Measurements from ENCODE around the gene JAK3.

The JAK3 gene

GRCh38 chr19:17797424-17798201 lies 50.2 kb downstream of the JAK3 start:
- TF ChIP-seq TSHZ2 (CRISPR knock-in tag; IDR thresholded peaks at IDR 0.05) (no peak), CREB5 (CRISPR knock-in tag; IDR thresholded peaks at IDR 0.05; ENCODE audit: low read depth) (no peak), OSR1 (CRISPR knock-in tag; IDR thresholded peaks at IDR 0.05) (no peak), SNAI2 (CRISPR knock-in tag; IDR thresholded peaks at IDR 0.05) (no peak)
- ATAC-seq: no peak

GRCh38 chr19:17796838-17797423 lies 50.9 kb downstream of the JAK3 start:
- no peak for TF ChIP-seq OSR1 (CRISPR knock-in tag; IDR thresholded peaks at IDR 0.05)
- no peak for TF ChIP-seq CREB5 (CRISPR knock-in tag; IDR thresholded peaks at IDR 0.05; ENCODE audit: low read depth)
- no peak for TF ChIP-seq BACH2 (CRISPR knock-in tag; IDR thresholded peaks at IDR 0.05; ENCODE audit: borderline replicate concordance)
- no peak for TF ChIP-seq ZNF565 (CRISPR knock-in tag; conservative IDR thresholded peaks at IDR 0.05; ENCODE audit: low read depth)
- no peak for TF ChIP-seq ZFP3 (CRISPR knock-in tag; IDR thresholded peaks at IDR 0.05)
- TF ChIP-seq GLIS3 (CRISPR knock-in tag; IDR thresholded peaks at IDR 0.05): no peak
- no peak for TF ChIP-seq POU6F1 (CRISPR knock-in tag; IDR thresholded peaks at IDR 0.05; ENCODE audit: borderline replicate concordance, low read depth)
- no peak for TF ChIP-seq PPARA (CRISPR knock-in tag; IDR thresholded peaks at IDR 0.05; ENCODE audit: borderline replicate concordance)
- no peak for TF ChIP-seq CSRNP3 (CRISPR knock-in tag; IDR thresholded peaks at IDR 0.05)
- no peak for TF ChIP-seq TOX (CRISPR knock-in tag; IDR thresholded peaks at IDR 0.05; ENCODE audit: borderline replicate concordance)
- TF ChIP-seq ZC3H10 (CRISPR knock-in tag; IDR thresholded peaks at IDR 0.05): no peak
- TF ChIP-seq ARNTL (CRISPR knock-in tag; IDR thresholded peaks at IDR 0.05; ENCODE audit: borderline replicate concordance, low read depth): no peak
- TF ChIP-seq RARB (CRISPR knock-in tag; IDR thresholded peaks at IDR 0.05): no peak
- no peak for TF ChIP-seq ZNF8 (CRISPR knock-in tag; IDR thresholded peaks at IDR 0.05)
- no peak for TF ChIP-seq PATZ1 (CRISPR knock-in tag; IDR thresholded peaks at IDR 0.05; ENCODE audit: borderline replicate concordance)
- no peak for TF ChIP-seq CSDC2 (CRISPR knock-in tag; IDR thresholded peaks at IDR 0.05)
- TF ChIP-seq ESRRG (CRISPR knock-in tag; IDR thresholded peaks at IDR 0.05): no peak
- TF ChIP-seq SNAI2 (CRISPR knock-in tag; IDR thresholded peaks at IDR 0.05): no peak
- ATAC-seq: no peak

All from SK-N-SH treated with all-trans-retinoic acid at 6 μM for 48 hours (cell line).